ENCODE data around the gene AK2.

The AK2 gene

GRCh38 chr1:33022650-33023200 lies 14.0 kb downstream of the AK2 start:
- no peak for DNase-seq (ENCODE audit: low read depth)

- no peak for DNase-seq (ENCODE audit: low read depth)
Observed at GRCh38 chr1:33021567-33022431, 14.9 kb downstream of the AK2 start.

DNA sequence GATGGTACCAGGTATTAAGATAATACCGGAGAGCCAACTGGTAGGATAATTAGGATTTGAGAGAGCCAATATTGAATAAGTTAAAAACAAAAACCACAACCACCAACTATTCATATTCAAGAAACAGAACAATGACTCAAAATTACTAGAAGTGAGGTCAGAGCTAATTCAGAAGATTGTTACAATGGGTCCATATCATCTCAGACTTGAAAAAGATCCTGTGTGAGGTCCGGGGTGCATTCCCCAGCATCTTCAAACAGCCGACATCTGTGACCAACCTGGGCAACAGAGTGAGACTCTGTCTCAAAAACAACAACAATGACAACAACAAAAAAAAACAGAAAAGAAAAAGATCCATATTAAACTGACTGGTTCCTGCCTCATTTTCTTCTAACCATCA lies 18.6 kb downstream of the AK2 start:
- no peak for DNase-seq (ENCODE audit: low read depth)

DNA sequence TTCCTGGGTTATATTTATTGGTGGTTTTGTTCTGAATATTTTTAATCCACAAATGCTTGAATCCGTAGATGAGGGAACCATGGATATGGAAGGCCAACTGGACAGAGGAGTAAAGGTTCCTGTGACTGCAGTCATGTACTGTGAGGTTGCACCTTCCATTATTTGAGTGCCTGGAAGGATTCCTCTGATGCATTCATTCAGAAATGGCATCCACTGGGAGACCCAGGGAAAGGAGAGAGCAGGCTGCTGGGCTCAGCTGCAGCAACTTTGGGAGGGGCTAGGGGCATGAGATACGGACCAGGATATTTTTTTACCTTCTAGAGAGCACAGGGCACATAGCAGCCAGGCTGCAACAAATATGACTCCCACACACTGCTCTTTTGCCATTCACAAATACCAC lies 19.5 kb downstream of the AK2 start:
- no peak for DNase-seq (ENCODE audit: low read depth)

DNA sequence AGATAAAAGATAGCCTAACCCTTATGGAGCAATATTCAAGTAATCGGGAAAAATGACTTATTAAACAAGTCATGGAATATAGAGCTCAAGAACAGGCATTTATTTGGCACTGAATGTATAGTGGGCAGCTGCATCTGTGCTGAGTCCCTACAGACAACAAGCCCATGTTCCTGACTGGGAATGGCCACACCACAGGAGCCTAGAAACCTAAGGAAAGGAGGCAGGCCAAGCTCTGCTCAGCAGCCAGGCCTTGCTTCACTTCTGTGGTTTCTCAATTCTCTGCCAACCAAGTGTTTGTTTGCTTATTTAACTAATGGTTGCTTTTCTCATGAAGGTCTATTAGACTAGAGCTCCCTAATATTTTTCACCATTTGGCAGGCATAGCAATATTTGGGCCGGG lies 21.5 kb downstream of the AK2 start:
- DNase-seq (ENCODE audit: low read depth), result no peak

GRCh38 chr1:33014464-33015163 lies 22.1 kb downstream of the AK2 start:
- DNase-seq (ENCODE audit: low read depth), result no peak

DNA sequence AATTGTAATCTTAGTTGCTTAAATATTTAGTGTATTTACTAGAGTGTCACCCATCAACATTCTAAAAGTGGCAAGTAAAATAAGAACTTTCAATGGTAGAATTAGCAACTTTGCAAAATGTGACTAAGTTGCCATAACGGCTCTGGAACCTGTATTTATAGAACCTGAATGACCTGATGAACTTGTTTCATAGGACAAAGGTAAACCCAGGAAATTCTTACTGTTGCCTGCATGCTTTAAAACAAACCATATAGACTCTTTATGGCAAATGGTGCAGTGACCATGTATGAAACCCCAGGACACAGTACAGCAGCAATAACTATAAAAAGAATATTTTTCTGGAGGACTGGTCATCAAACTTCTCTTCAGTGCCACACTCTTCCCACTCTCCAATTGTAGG lies 22.9 kb downstream of the AK2 start:
- DNase-seq (ENCODE audit: low read depth), result no peak

- no peak for DNase-seq (ENCODE audit: low read depth)
Observed at GRCh38 chr1:33012165-33012564, 24.5 kb downstream of the AK2 start.

- DNase-seq (ENCODE audit: low read depth), result no peak
Observed at GRCh38 chr1:33010932-33011731, 25.6 kb downstream of the AK2 start.

DNA sequence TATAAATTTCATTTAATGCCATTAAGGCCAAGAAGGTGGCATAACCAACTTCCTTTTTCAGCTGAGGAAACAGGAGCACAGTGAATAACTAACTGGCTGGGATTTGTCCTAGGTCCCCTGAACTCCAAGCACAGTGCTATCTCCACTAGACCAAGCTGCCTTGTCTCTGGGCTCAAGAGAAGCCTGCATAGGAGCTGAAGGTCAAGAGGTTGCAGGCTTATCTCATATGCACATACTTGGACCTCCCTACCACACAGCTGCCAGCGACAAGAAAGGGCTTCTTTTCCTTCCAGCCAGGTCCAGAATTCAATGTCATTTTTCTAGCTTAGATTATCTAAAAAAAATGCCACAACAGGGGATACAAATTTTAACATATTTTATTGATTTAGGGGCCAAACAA lies 27.1 kb downstream of the AK2 start:
- DNase-seq (ENCODE audit: low read depth), result no peak

GRCh38 chr1:33008051-33008914 lies 28.4 kb downstream of the AK2 start:
- DNase-seq (ENCODE audit: low read depth), result no peak

DNA sequence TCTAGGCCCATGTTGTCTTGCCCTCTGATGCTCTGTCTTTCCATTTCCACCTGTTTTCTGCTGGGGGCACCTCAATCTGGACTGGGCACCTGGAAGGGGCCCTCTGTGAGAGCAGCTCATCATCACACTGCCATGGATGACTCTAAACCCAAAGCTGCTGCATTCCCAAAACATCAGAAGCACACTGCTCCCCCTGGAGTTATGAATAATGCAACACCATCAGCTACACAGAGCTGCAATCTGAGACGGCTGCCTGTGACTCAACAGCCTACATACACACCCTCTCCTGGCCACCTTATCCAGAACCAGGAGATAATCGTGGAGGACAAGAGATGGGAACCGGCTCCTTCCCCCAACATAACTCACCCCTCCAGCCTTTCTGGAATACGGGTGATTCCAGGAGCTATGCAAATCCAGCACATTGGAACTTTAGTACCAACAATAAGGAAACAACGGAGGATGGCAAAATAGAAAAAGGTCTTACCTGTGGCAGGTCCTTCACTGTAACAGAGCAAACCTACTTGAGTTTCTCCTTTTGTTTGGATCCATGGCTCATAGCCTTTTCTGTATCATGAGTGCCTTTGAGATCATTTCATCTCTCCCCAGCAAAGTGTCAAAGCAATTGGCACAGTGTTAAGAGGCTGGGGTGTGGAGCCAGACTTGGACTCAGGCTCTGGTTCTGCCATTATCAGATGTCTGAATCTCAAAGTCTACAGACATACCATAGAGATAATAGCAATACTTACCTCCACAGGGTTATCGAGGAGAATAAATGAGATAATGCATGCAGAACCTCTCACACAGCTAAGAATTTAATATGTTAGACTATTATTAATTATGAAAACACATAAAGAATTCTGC lies 29.3 kb downstream of the AK2 start:
- peak; percentile 64 for DNase-seq (ENCODE audit: low read depth)

DNA sequence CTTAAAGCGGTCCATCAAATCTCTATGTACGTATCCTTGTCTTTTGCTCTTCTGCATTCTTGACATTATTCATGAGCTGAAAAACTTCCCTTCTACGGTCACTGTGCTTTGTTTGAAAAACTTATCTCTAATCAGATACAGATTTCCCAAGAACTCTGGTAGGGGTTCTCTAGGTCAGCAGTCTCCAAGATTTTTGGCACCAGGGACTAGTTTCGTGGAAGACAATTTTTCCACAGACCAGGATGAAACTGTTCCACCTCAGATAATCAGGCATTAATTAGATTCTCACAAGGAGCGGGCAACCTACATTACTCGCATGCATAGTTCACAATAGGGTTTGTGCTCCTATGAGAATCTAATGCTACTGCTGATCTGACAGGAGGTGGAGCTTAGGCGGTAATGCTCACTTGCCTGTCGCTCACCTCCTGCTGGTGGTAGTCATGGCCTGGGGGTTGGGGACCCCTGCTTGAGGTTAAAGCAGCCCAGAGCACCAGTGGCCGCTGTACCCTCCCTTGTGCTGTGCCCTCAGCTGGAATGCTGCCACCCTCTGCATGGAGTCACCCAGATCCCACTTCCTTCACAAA lies 30.8 kb downstream of the AK2 start:
- no peak for DNase-seq (ENCODE audit: low read depth)

DNA sequence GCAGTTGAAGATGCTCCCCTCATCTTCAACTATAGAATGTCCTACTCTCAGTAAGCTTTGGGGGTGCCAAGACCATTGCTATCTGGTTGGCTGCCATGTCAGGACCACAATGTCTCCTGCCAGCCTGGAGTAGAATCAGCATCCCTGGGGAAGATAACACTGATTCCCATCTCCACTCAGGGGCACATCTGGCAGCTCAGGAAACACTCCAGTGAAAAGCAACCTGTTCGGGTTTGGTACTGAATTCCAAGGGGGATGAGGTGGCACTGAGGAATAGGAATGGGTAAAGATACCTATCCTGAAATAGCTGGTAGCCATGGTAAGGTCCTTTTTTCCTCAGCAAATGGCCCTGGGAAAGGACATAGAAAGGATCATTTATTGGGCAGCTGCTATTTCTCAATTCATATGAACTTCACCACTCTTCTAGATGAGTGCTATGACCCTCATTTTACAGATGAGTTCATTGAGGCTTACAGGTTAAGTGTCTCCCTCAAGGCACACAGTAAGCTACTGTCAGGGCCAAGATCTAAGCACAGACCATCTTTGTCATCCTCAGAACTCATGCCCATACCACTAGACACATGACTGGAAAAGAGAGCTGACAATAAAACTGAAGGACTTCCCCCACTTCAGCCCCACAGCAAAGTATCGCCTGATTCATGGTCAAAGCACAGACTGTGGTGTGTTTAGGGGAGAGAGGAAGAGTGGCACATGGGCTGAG lies 31.4 kb downstream of the AK2 start:
- no peak for DNase-seq (ENCODE audit: low read depth)

DNA sequence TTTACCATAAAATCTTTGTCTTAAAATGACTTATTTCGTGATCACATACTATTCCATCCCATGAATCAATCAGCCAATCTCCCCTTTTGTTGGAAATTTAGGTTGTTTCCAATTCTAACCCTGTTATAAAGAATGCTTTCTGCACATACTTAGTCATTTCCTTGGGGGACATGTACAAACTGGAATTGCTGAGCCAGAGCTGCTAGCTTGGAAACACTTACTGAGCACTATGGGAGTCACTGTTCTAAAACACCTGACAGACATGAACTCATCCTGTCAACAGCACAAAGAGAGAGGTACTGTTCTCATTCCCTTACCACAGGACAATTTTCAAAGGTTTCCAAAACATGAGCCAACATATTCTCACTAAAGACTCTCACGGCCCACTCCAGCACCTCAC lies 32.1 kb downstream of the AK2 start:
- DNase-seq (ENCODE audit: low read depth), result no peak

DNA sequence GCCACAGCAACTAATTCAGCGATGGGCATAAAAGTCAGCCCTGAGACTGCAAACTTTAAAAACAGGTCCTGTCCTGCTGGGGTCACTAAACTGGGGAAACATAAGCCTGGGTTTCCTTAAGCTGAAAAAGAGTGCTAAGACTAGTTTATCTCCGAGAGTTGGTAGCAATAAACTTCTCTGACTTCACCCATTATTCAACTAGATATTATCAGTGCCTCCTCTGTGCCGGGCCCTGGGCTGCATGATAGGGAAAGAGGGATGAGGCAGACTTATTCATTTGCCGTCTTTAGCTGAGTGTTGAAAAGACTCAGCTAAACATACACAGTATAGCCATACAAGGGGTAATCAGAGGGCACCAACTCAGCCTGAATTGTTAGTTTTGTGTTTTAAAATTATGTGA lies 33.0 kb downstream of the AK2 start:
- DNase-seq (ENCODE audit: low read depth), result no peak

- DNase-seq (ENCODE audit: low read depth), result no peak
Observed at GRCh38 chr1:33002006-33002405, 34.7 kb downstream of the AK2 start.

GRCh38 chr1:33001282-33001681 lies 35.4 kb downstream of the AK2 start:
- no peak for DNase-seq (ENCODE audit: low read depth)

DNA sequence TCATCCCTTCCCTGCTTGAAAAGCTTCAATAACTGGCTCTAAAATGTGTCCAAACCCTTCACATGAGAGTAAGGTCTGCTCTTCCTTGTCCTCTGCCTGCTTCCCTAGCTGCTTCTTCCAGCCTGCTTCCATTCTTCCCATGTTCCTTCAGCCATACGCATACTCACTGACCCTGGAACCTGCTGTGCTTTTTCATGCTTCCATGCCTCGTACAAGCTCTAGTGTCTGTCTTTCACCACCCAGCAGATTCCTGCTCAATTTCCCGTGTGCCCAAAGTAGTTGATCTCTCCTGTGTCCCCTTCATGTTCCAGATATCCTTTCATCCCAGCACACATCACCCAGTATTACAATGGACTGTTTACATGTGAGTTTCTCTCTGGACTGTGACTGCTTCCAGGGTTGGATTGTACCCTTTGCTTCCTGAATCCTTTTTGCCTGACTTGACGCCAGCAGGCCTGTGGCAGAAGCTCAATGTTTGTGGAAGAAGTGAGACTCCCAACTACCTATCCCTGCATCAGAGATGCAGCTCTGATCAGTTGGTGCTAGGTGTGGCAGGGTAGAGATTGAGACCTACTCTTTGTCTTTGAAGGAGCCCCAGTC lies 36.2 kb downstream of the AK2 start:
- no peak for DNase-seq (ENCODE audit: low read depth)

Data from HS-27A (cell line).